HG03095 (cell line): ENCODE measurements around the gene CHTOP.

Source experiments
- ATAC-seq: cut with Tn5 transposase; IDR thresholded peaks from one replicate; pipeline ENCODE4 v1.9.1; 2021; ENCODE audit warnings: moderate library complexity; ENCODE audit not compliant: unreplicated experiment

The CHTOP gene

GRCh38 chr1:153683854-153684253, 50.0 kb downstream of the CHTOP start:
- ATAC-seq = no peak

DNA sequence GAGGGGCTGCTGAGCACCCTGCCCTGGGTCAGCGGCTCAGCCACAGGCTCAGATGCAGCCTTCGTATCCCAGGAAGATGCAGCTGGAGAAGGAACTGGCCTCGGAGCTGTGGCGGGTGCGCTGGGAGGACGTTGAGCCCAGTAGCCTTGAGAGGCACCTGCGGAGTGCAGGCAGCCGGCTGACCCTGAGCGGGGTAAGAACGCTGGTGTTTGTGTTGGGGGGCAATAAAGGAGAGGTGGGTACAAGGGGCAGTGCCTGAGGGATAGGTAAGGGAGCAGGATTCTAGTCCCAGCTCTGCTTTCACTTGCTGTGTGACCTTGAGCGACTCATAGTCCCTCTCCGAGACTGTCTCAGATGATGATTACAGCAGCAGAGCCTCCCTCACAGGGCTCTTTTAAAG, 51.0 kb downstream of the CHTOP start:
- ATAC-seq = no peak

- no peak for ATAC-seq
These were observed 51.9 kb downstream of the CHTOP start for GRCh38 chr1:153685544-153686340.

- ATAC-seq = no peak
These were observed 53.7 kb downstream of the CHTOP start for GRCh38 chr1:153687346-153688125.

GRCh38 chr1:153688276-153688675, 54.4 kb downstream of the CHTOP start:
- no peak for ATAC-seq

GRCh38 chr1:153688736-153689328, 55.0 kb downstream of the CHTOP start:
- no peak for ATAC-seq

DNA sequence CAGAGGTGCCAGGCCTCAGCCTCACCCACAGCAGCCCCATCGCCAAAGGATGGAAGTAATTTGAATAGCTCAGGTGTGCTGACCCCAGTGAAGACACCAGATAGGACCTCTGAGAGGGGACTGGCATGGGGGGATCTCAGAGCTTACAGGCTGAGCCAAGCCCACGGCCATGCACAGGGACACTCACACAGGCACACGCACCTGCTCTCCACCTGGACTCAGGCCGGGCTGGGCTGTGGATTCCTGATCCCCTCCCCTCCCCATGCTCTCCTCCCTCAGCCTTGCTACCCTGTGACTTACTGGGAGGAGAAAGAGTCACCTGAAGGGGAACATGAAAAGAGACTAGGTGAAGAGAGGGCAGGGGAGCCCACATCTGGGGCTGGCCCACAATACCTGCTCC, 59.6 kb downstream of the CHTOP start:
- ATAC-seq = no peak
